Pancreas (tissue), 10 donors: ENCODE results near the gene CHST12. TPM values are rescaled to one million over a fixed set of nuclear protein-coding genes. Genes with fewer than 3 reads are reported as not detected.

Source experiments
- ATAC-seq, 4 donors: fragments of 200-7000 bp; cut with Tn5 transposase; one replicate each; pipeline versions ENCODE4 v1.8.0 to v1.9.1; 2020; ENCODE audit warnings: mild to moderate bottlenecking in 4 of 4, moderate library complexity in 4 of 4
- DNase-seq, 6 donors: peaks; one replicate each; pipeline ENCODE4 v3.0.0-alpha.2; 2020
- FAIRE-seq: peaks from 2 replicates; lab custom pipeline; 2012; peaks lifted over from hg19 to GRCh38; lab: Jason Lieb, UNC
- H3K27ac ChIP-seq, 4 donors: fragments of 200-600 bp; sonication (generic); 1 replicate in 3 of 4; 2 replicates in 1 of 4; pipeline versions ENCODE4 v1.5.0 to v1.8.0; 2020
- H3K27me3 ChIP-seq, 4 donors: fragments of 200-600 bp; one replicate each; pipeline ENCODE4 v1.8.0; 2021
- H3K36me3 ChIP-seq, 3 donors: fragments of 200-600 bp; sonication (generic) in 1 of 3; one replicate each; pipeline versions ENCODE4 v1.5.0 to v1.8.0; 2020 to 2021
- H3K4me1 ChIP-seq, 3 donors: fragments of 200-600 bp; one replicate each; pipeline ENCODE4 v1.8.0; 2021
- H3K4me3 ChIP-seq, 4 donors: fragments of 200-600 bp; sonication (generic) in 2 of 4; one replicate each; pipeline versions ENCODE4 v1.5.0 to v1.8.0; 2020 to 2021
- H3K9me3 ChIP-seq, 4 donors: fragments of 200-600 bp; one replicate each; pipeline ENCODE4 v1.8.0; 2021
- WGBS, 2 donors: extraction: QIAGEN DNeasy Blood & Tissue Kit; methylation state at CpG; one replicate each; pipeline ENCODE4 v1.1.7; 2013; 5-methylcytosine and 5-hydroxymethylcytosine counted together
- intact Hi-C, 3 donors: fragments of 100-400 bp; cut with DNase I; formaldehyde crosslinking; loops; one replicate each; pipeline versions ENCODE4 v1.11.1 to v1.14.2; 2022
- polyA plus RNA-seq, 2 donors: library from polyadenylated mRNA; stranded (reverse); fragments of 200-250 nt; gene quantifications; one replicate each; pipeline ENCODE4 v1.2.3, GENCODE V29; 2013
- total RNA-seq, 6 donors: library from RNA; stranded (reverse); fragmentation: NEBNext Ultra II Directional in 4 of 6; extraction: Animal tissue kit (Norgen Biotek cat#: 25700) in 4 of 6; gene quantifications; one replicate each; pipeline versions ENCODE4 v1.2.1 to v1.2.4, GENCODE V29; 2021 to 2023
- TF ChIP-seq, protein P1 (sequence below), 4 donors: fragments of 200-600 bp; sonication (generic) in 3 of 4; IDR thresholded peaks; one replicate each; pipeline versions ENCODE4 v1.5.0 to v1.8.0; 2021; ENCODE audit warnings: antibody characterized with exemption in 4 of 4
- donor health status: healthy with polysubstance abuse.
- donor health status: DM: no; HTN: no; CAD: no; lungs with moderate emphysema.
- donor health status: DM: no; HTN: no; CAD: no.
- donor health status: control.
- donor health status: control.
- donor health status: Bipolar disorder and iron deficiency.
- donor health status: DM: yes; HTN: yes; CAD: no.
- donor health status: DM: no; HTN: no; CAD: no.
- donor health status: DM: no; HTN: no; CAD: no.
- donor health status: DM: yes; HTN: yes; CAD: no.

CHST12 gene
- total and polyA plus RNA-seq, 8 donors = 7.0 to 13.2 (median 8.2) TPM

DNA sequence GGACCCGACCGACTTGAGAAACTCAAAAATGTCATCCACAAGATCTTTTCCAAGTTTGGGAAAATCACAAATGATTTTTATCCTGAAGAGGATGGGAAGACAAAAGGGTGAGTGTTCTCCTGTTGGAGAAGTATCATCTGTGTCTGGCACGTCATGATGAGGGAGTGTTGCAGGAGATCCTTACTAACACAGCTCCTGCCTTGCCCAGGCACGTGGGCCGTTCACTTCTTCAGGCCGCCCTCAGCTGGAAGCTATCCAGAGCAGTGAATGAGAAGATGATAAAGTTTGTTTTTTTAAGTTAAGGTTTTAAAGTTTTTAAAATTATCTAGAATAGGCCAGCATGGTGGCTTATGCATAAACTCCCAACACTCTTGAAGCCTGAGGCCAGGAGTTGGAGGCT is 42.6 kb upstream of the CHST12 start:
- no peak overlapping the region for H3K27ac ChIP-seq
- peaks cover 9 to 40% (median 28%) of the 10 kb centered on the region in 3 donors for H3K36me3 ChIP-seq
- no peak overlapping the region for H3K4me3 ChIP-seq
- H3K4me1 ChIP-seq = peaks cover 10 to 30% (median 23%) of the 10 kb centered on the region in 3 donors
- FAIRE-seq (no peak), DNase-seq (no peak), ATAC-seq (no peak)
- H3K27me3 ChIP-seq = no peaks in the 10 kb centered on the region
- intact Hi-C loops = no loop called here
- WGBS, 2 donors = 39 to 47% methylated on average over 6 of the region's 6 CpGs
- TF ChIP-seq, protein P1, sequence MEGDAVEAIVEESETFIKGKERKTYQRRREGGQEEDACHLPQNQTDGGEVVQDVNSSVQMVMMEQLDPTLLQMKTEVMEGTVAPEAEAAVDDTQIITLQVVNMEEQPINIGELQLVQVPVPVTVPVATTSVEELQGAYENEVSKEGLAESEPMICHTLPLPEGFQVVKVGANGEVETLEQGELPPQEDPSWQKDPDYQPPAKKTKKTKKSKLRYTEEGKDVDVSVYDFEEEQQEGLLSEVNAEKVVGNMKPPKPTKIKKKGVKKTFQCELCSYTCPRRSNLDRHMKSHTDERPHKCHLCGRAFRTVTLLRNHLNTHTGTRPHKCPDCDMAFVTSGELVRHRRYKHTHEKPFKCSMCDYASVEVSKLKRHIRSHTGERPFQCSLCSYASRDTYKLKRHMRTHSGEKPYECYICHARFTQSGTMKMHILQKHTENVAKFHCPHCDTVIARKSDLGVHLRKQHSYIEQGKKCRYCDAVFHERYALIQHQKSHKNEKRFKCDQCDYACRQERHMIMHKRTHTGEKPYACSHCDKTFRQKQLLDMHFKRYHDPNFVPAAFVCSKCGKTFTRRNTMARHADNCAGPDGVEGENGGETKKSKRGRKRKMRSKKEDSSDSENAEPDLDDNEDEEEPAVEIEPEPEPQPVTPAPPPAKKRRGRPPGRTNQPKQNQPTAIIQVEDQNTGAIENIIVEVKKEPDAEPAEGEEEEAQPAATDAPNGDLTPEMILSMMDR (IDR thresholded peaks at IDR 0.05) = no peak
- no peaks in the 10 kb centered on the region for H3K9me3 ChIP-seq

DNA sequence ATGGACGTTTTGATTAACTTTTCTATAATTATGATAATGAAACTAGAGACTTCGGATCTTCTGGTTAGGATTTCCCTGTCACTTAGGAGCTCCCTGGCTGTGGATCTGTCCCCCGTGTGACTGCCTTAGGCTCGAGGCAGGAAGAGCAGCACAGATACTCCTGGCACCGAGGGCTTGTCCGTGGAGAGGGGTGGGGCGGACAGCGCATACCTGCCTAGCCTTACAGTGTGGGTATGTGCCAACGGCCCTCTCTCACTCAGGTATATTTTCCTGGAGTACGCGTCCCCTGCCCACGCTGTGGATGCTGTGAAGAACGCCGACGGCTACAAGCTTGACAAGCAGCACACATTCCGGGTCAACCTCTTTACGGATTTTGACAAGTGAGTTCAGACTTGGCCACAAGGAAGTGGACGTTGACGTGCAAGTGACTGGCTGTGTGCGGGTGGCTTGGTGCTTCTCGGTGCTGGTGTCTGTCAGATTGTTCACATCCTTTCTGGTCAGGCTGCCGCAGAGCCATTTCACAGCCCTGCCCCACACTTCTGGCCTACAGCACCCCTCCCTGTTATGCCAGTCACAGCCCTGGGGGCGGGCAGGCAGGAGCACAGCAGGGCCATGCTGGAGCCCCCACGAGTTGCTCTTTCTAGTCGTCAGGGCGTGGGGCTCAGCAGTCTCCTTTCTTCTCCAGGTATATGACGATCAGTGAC is 40.9 kb upstream of the CHST12 start:
- intact Hi-C loops = no loop called here
- no peaks in the 10 kb centered on the region for H3K9me3 ChIP-seq
- WGBS, 2 donors = 89 to 92% methylated on average over 27 of the region's 27 CpGs
- H3K4me1 ChIP-seq = peaks cover 4 to 16% (median 6%) of the 10 kb centered on the region in 3 donors
- FAIRE-seq = no peak
- TF ChIP-seq, protein P1 (IDR thresholded peaks at IDR 0.05) = no peak
- DNase-seq = no peak
- no peaks in the 10 kb centered on the region for H3K27me3 ChIP-seq
- H3K36me3 ChIP-seq = peaks cover 9 to 56% (median 45%) of the 10 kb centered on the region in 3 donors
- ATAC-seq = no peak
- no peak overlapping the region for H3K27ac ChIP-seq
- no peak overlapping the region for H3K4me3 ChIP-seq

DNA sequence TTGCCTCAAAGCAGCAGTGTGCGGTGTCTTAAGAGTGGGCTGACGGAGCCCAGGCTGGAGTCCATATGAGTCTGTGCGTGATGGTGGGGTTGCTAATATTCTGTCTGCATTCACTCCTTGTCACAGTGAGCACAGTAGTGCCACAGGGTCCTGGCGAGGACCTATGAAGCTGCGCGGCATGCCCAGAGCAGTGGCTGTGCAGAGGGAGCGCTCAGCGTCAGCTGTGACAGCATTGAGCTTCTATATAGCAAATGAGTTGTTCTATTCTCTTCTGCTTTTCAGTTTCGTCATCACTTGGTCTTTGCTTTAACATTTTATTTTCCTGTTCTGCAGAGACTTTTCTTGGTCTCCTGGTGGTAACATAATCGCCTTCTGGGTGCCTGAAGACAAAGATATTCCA is 34.3 kb upstream of the CHST12 start:
- no peak for DNase-seq
- no peak overlapping the region for H3K27ac ChIP-seq
- TF ChIP-seq, protein P1 (IDR thresholded peaks at IDR 0.05) = no peak
- ATAC-seq = no peak
- no peaks in the 10 kb centered on the region for H3K27me3 ChIP-seq
- no peak overlapping the region for H3K4me3 ChIP-seq
- H3K36me3 ChIP-seq = peaks cover 4 to 94% (median 79%) of the 10 kb centered on the region in 3 donors
- WGBS, 2 donors = 95 to 96% methylated on average over 10 of the region's 10 CpGs
- H3K4me1 ChIP-seq = no peaks in the 10 kb centered on the region
- no peak for FAIRE-seq
- intact Hi-C loops = no loop called here
- no peaks in the 10 kb centered on the region for H3K9me3 ChIP-seq

DNA sequence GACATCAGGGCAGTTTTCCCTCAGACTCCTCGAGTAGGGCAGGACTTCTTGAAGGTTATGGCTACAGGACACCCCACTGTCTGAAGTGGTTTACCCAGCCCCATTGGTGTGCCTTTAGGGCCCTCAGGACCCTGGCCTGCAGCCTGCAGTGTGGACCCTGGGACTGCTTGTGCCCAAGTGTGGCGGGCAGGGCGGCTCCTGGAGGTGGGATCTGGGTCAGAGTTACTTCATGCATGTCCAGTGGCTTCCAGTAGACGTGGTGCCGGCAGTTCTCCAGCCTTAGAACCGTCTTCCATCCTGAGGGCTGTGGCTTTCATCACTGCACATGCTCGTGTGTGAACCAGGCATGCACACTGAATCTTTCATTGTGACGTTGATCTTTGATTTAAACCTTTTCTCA is 32.1 kb upstream of the CHST12 start:
- Histone ChIP-seq H3K27me3 (no peaks in the 10 kb centered on the region), H3K4me1 (peaks cover 0 to 13% (median 9%) of the 10 kb centered on the region in 3 donors), H3K27ac (no peak overlapping the region), H3K4me3 (no peak overlapping the region), H3K36me3 (peaks cover 0 to 94% (median 80%) of the 10 kb centered on the region in 3 donors), H3K9me3 (no peaks in the 10 kb centered on the region)
- WGBS, 2 donors = 91 to 92% methylated on average over 8 of the region's 8 CpGs
- TF ChIP-seq, protein P1 (IDR thresholded peaks at IDR 0.05) = no peak
- intact Hi-C loops = no loop called here
- ATAC-seq (no peak), FAIRE-seq (no peak), DNase-seq (peak in 1 of 6 donors; percentile 54)

DNA sequence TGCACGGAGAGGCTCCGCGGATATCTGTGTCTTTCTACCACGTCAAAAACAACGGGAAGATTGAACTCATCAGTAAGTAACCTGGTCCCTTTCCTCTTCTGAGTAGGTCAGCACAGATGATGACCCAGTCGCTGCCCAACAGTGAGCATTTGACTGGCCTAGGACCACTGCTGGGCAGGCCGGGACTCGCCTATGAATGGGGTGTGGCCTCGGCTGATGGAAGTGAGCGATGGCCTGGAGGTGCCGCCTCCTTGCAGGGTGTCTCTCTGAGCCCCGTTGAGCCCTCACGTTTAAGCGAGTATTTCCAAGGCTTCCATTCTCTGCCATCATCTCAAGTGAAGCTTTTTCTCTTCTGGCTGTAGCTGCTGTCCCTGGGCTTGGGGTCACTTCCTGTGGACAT is 30.7 kb upstream of the CHST12 start:
- no peaks in the 10 kb centered on the region for H3K27me3 ChIP-seq
- H3K36me3 ChIP-seq = peaks cover 0 to 92% (median 70%) of the 10 kb centered on the region in 3 donors
- DNase-seq = peak in 1 of 6 donors; percentile 47
- no peak overlapping the region for H3K4me3 ChIP-seq
- ATAC-seq = no peak
- 88 to 90% methylated on average over 14 of the region's 14 CpGs for WGBS, 2 donors
- intact Hi-C loops = no loop called here
- FAIRE-seq = no peak
- no peaks in the 10 kb centered on the region for H3K9me3 ChIP-seq
- peaks cover 0 to 21% (median 10%) of the 10 kb centered on the region in 3 donors for H3K4me1 ChIP-seq
- TF ChIP-seq, protein P1 (IDR thresholded peaks at IDR 0.05) = no peak
- H3K27ac ChIP-seq = peak overlapping the region in 1 of 4 donors; percentile 19
